Measurements from ENCODE around the gene IP6K2.

GRCh38 chr3:48692551-48692950 is 24.5 kb downstream of the IP6K2 start:
- TF ChIP-seq CTCF (IDR thresholded peaks at IDR 0.05) (no peak), USF2 (IDR thresholded peaks at IDR 0.05) (no peak), POLR2A (IDR thresholded peaks at IDR 0.05; ENCODE audit: low read length) (no peak), SMC3 (IDR thresholded peaks at IDR 0.05) (no peak), HMGXB4 (CRISPR knock-in tag; IDR thresholded peaks at IDR 0.05; ENCODE audit: borderline replicate concordance) (no peak), KDM1A (IDR thresholded peaks at IDR 0.05; ENCODE audit: low read depth) (no peak), KDM5A (IDR thresholded peaks at IDR 0.05) (no peak), REST (IDR thresholded peaks at IDR 0.05) (no peak), RCOR1 (IDR thresholded peaks at IDR 0.05; ENCODE audit: low read depth, low read length) (no peak), CEBPB (IDR thresholded peaks at IDR 0.05) (no peak), BCL3 (IDR thresholded peaks at IDR 0.05) (no peak), CHD2 (IDR thresholded peaks at IDR 0.05; ENCODE audit: low read length, partially characterized antibody) (no peak)
